ELF-1 (cell line): ENCODE results near the gene HPN.
"Not testable (repeated sequence)": the region's sequence is repeated elsewhere in the genome, so short reads cannot be mapped to it uniquely, and the experiment has no call there.

Source experiments
- DNase-seq: peaks from one replicate; pipeline ENCODE4 v3.0.0-alpha.2; 2016; ENCODE audit warnings: low read depth, low spot score

Gene HPN

GRCh38 chr19:35081201-35081600 is 39.7 kb downstream of the HPN start:
- DNase-seq = no peak

- DNase-seq = peak; percentile 69
These were observed 42.4 kb downstream of the HPN start for GRCh38 chr19:35083691-35084508.

GRCh38 chr19:35084509-35084762 is 42.9 kb downstream of the HPN start:
- no peak for DNase-seq

- DNase-seq = no peak
These were observed 44.4 kb downstream of the HPN start for GRCh38 chr19:35085947-35086346.

GRCh38 chr19:35086455-35086854 is 44.9 kb downstream of the HPN start:
- DNase-seq = no peak

GRCh38 chr19:35087393-35087792 is 45.9 kb downstream of the HPN start:
- DNase-seq = no peak

- DNase-seq = peak; percentile 61
These were observed 46.8 kb downstream of the HPN start for GRCh38 chr19:35088131-35088913.

GRCh38 chr19:35089554-35089953 is 48.0 kb downstream of the HPN start:
- DNase-seq = no peak

GRCh38 chr19:35090160-35090505 is 48.6 kb downstream of the HPN start:
- no peak for DNase-seq

GRCh38 chr19:35090506-35091214 is 49.1 kb downstream of the HPN start:
- peak; percentile 85 for DNase-seq

- no peak for DNase-seq
These were observed 51.9 kb downstream of the HPN start for GRCh38 chr19:35093430-35093829.

- no peak for DNase-seq
These were observed 52.6 kb downstream of the HPN start for GRCh38 chr19:35093941-35094647.

- no peak for DNase-seq
These were observed 53.1 kb downstream of the HPN start for GRCh38 chr19:35094656-35095055.

- DNase-seq = no peak
These were observed 54.3 kb downstream of the HPN start for GRCh38 chr19:35095667-35096368.

GRCh38 chr19:35098413-35099049 is 57.0 kb downstream of the HPN start:
- no peak for DNase-seq

- no peak for DNase-seq
These were observed 57.8 kb downstream of the HPN start for GRCh38 chr19:35099155-35099896.

- DNase-seq = no peak
These were observed 58.4 kb downstream of the HPN start for GRCh38 chr19:35099897-35100275.

- no peak for DNase-seq
These were observed 59.3 kb downstream of the HPN start for GRCh38 chr19:35100588-35101533.

- DNase-seq = not testable (repeated sequence)
These were observed 60.4 kb downstream of the HPN start for GRCh38 chr19:35101949-35102348.
